Measurements from ENCODE around the gene ATPAF2.

The ATPAF2 gene

DNA sequence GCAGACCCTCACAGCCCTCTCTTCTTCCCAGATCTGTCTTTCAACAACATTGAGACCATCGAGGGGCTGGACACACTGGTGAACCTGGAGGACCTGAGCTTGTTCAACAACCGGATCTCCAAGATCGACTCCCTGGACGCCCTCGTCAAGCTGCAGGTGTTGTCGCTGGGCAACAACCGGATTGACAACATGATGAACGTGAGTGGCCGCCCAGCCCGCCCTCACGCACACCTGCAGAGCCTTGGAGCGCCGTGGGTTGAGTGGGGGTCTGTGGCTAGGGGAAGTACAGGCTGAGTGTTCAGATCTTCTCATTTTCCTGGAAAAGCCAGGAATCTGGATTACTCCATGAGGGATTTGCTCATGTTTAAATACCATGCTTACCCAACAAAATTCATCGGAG, 51.1 kb downstream of the ATPAF2 start:
- TF ChIP-seq, protein P1, sequence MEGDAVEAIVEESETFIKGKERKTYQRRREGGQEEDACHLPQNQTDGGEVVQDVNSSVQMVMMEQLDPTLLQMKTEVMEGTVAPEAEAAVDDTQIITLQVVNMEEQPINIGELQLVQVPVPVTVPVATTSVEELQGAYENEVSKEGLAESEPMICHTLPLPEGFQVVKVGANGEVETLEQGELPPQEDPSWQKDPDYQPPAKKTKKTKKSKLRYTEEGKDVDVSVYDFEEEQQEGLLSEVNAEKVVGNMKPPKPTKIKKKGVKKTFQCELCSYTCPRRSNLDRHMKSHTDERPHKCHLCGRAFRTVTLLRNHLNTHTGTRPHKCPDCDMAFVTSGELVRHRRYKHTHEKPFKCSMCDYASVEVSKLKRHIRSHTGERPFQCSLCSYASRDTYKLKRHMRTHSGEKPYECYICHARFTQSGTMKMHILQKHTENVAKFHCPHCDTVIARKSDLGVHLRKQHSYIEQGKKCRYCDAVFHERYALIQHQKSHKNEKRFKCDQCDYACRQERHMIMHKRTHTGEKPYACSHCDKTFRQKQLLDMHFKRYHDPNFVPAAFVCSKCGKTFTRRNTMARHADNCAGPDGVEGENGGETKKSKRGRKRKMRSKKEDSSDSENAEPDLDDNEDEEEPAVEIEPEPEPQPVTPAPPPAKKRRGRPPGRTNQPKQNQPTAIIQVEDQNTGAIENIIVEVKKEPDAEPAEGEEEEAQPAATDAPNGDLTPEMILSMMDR (IDR thresholded peaks at IDR 0.05), result no peak
- no peak overlapping the region for H3K27ac ChIP-seq
- no peak for DNase-seq (ENCODE audit: low spot score)
- no peak overlapping the region for H3K4me3 ChIP-seq

DNA sequence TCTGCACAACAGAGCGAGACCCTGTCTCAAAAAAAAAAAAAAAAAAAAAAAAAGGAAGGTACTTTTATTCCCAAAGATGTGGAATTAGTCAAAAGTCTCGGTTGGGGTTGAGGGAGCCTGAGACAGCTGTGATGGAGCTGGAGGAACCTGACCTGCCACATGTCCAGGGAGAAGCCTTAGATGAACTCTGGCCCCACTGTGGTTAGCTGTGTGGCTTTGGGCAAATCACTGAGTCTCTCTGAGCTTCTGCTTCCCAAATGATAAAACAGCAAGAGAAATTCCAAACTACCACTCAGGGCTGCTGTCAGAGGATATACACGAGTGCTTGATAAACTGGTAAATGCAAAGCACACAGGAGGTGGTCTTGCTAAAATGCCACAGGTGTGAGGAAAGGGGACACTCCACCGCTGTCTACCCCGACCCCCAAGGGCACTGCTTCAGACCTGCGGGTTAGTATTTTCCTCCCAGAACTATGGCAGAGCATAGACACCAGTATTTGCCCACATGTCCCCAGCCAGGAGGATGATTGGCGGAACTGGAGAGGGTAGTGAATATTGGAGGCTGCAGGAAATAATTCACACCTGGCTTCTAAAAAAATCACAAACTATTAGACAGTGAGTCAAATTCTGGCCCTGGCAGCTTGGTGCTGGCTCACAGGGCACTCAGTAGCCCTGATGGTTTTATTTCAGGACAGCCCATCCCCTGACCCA, 51.6 kb downstream of the ATPAF2 start:
- Histone ChIP-seq H3K27ac (no peak overlapping the region), H3K4me3 (no peak overlapping the region)
- TF ChIP-seq, protein P1 (IDR thresholded peaks at IDR 0.05), result no peak
- no peak for DNase-seq (ENCODE audit: low spot score)

DNA sequence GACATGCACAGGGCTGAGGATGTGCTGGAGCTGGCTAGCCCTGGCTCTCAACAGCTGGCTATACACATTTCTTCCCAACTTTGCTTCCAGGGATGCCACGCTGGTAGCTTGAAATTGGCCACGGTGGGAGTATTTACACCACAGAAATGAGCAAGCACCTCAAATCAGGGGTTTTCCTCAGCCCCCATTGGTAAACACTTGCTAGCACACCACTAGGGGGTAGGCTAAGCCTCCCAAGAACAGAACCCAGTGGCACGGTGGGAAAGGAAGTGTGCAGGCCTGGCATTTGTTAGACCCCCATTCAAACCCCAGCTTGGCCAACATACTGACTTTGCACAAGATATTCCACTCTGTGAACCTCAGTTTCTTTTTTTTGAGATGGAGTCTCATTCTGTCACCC, 53.4 kb downstream of the ATPAF2 start:
- no peak overlapping the region for H3K4me3 ChIP-seq
- DNase-seq (ENCODE audit: low spot score), result no peak
- TF ChIP-seq, protein P1 (IDR thresholded peaks at IDR 0.05), result no peak
- no peak overlapping the region for H3K27ac ChIP-seq

DNA sequence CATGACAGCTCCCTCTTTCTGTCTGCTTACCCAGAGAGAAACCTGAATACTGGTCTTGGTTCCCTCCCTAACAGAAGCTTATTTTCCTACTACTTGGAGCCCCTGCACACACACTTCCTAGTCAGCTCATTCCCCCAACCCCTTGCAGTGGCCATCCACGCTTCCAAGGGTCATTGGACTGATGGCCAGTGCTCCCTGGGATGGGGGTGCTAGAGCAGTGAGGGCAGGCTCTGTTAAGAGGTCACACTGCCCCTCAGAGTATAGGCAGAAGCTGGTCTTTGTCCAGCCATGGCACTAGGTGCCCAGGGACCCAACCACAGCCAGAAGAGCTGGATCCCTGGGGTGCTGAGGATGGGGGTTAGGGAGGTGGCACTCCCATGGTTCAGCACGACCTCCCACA, 53.8 kb downstream of the ATPAF2 start:
- TF ChIP-seq, protein P1 (IDR thresholded peaks at IDR 0.05), result no peak
- no peak for DNase-seq (ENCODE audit: low spot score)

DNA sequence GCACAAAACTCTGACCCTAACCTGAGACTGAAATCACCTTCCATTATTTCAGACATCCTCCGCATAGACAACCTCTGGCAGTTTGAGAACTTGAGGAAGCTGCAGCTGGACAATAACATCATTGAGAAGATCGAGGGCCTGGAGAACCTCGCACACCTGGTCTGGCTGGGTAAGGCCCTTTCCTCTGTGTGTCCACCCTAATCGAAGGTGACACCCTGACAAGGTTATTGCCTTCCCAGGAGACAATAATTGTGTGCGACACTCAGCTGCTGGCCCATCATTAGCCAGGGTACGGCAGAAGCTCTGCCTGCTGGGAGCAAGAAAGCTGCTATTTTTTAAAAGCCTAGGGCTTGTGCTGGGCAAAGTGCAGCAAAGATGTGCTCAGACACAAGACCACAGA, 55.2 kb downstream of the ATPAF2 start:
- Histone ChIP-seq H3K27ac (no peak overlapping the region), H3K4me3 (no peak overlapping the region)
- TF ChIP-seq, protein P1 (IDR thresholded peaks at IDR 0.05), result no peak

More for the DNA sequence above, 53.8 kb downstream of the ATPAF2 start:
- no peak overlapping the region for H3K27ac ChIP-seq
- no peak overlapping the region for H3K4me3 ChIP-seq

DNA sequence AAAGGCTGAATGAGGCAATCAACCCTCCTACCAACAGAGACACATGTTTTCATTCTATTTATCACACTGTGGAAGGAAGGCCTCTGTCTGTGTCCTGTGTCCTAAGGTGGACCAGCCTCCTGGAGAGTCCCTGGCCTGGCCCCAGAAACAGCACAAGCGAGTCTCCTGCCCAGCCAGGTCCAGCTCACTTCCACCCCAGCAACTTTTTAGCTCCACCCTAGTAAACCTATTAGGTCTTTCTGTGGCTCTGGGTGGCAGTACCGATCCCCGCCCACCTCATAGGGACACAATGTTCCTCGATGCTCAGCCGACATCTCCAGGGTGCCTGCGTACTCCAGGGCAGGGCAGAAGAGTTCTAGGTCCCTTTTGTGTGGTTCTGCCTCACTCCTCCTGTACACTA, 55.6 kb downstream of the ATPAF2 start:
- DNase-seq (ENCODE audit: low spot score), result no peak
- H3K27ac ChIP-seq, result no peak overlapping the region
- no peak overlapping the region for H3K4me3 ChIP-seq
- TF ChIP-seq, protein P1 (IDR thresholded peaks at IDR 0.05), result no peak

More for the DNA sequence above, 55.2 kb downstream of the ATPAF2 start:
- DNase-seq (ENCODE audit: low spot score), result no peak

DNA sequence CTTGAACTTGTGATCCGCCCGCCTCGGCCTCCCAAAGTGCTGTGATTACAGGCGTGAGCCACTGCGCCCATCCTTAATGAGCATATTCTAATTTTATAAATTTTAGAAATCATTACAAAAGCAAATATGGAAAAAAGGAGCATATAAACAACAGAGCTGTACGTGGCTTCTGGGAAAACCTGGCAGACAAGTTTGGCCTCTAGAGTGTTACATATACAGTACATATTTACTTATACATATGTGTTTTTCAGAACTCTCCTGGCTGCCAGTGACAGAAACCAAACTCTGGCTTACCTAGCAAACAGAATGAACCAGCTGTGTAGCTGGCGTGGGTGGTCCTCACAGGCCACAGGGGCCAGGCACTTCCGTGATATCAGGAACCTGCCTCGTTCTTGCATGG, 56.2 kb downstream of the ATPAF2 start:
- TF ChIP-seq, protein P1 (IDR thresholded peaks at IDR 0.05), result no peak
- no peak for DNase-seq (ENCODE audit: low spot score)
- Histone ChIP-seq H3K4me3 (no peak overlapping the region), H3K27ac (no peak overlapping the region)
